HG03520 (cell line): Measurements from ENCODE around the gene COMP.

Experiments
- ATAC-seq: cut with Tn5 transposase; IDR thresholded peaks from one replicate; pipeline ENCODE4 v1.9.1; 2021; ENCODE audit warnings: mild to moderate bottlenecking, moderate library complexity; ENCODE audit not compliant: unreplicated experiment

COMP gene

DNA sequence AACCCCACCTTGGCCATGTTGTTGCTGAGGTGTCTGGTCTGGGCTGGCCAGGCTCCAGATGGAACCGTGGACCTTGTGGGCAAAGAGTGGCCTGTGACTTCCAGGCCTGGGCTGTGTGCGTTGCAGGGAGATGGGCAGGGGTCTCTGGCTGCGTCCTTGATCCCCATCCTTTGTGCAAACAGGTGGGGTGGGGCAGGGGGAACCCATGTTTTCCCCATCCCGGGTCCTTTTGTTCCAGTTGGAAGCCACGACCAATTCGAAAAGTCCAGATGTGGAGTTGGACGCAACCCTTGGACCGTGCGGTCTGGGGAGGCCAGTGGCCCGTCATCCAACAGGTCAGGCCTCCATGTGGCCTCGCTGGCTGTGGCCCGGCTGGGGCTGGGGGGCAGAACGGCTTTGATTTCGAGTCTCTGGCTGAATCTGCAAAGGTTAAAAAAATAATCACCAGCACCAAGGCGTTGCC is 13.1 kb upstream of the COMP start:
- ATAC-seq: no peak

- no peak for ATAC-seq
Observed at GRCh38 chr19:18803550-18804138, 12.5 kb upstream of the COMP start.

- no peak for ATAC-seq
Observed at GRCh38 chr19:18802354-18802753, 11.2 kb upstream of the COMP start.

DNA sequence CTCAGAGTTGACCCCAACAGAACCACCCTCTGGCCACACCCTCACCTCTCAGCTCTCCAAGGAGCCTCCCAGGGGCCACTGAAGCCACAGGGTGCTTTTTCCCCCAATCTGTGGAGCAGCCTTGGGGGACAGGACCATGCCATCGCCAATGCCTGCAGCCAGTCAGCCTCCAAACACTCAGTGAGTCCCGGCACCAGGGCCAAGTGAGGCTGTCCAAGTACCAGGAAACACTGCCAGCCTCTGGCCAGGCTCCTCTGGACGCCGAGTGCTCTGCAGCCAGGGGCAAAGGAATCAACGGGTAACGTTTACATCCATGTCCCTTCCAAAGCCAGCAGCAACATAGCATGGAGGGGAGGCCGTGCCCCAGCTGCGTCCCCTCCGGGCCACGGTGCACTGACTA is 9.5 kb upstream of the COMP start:
- no peak for ATAC-seq

DNA sequence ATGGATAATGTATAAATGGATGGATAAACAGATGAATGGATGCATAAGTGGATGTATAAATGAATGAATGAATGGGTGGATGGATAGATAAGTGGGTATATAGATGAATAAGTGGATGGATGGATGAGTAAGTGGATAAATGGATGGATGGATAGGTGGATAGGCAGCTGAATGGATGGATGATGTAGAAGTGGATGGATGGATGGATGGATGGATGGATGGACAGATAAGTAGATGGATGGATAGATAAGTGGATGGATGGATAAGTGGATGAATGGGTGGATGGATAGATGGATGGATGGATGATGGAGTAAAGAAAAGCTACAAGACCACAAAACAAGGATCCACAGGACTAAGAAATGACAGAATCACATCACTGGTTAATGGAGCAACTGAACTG is 9.0 kb upstream of the COMP start:
- ATAC-seq: no peak

DNA sequence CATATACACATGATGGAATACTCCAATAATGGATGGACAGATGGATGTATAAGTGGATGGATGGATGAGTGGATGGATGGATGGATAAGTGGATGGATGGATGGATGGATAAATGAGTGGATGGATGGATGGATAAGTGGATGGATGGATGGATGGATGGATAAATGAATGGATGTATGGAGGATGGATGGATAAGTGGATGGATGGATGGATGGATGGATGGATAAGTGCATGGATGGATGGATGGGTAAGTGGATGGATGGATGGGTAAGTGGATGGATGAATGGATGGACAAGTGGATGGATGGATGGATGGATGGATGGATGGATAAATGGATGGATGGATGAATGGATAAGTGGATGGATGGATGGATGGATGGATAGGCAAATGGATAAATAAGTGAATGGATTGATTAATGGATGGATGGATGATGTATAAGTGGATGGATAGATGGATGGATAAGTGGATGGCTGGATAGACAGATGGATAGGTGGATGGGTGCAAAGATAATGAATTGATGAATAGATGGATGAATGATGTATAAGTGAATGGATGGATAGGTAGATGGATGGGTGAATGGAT is 8.4 kb upstream of the COMP start:
- no peak for ATAC-seq

DNA sequence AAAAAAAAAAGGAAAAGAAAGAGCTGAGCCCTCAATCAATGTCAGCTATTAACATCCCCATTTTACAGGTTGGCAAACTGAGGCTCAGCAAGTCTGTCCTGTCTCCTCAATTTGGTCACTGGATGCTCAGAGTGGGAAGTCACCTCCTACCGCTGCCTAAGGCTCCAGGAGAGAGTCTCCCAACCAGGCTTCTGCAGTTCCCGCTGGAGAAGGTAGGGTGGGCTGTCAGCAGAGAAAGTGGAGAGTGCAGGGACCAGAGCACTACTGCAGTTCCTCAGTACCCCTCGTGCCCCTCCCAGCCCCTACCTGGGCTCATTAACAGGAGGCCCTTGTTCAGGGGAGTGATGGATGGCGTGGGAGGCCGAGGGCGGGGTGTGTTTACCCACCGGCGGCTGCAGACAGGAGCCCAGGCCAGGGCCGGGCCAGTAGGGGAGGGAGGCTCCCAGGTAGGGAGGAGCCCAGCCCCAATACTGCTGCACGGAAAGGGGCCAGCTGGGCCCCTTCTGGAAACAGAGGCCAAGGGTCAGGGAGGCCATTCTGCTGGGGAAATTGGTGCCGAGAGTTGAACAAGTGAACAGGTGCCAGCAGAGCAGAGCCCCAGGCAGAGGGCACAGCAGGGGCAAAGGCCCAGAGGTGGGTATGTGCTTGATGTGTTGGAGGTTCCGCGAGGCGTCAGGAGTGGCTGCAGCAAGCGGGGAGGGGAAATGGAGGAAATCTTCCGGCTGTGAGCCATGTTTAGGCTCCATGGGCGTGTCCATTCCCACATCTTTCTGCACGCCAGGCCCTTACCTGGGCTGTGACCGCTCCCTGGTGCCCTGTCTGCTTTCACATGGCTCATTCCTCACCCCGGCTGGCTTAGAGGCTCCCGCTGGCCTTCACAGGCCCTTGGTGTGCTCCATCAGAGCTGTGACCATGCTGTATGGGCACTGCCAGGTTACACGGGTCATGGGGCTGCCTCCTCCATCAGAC is 7.6 kb upstream of the COMP start:
- ATAC-seq: no peak

GRCh38 chr19:18796239-18796638 is 5.1 kb upstream of the COMP start:
- no peak for ATAC-seq

- ATAC-seq: no peak
Observed at GRCh38 chr19:18795540-18795939, 4.4 kb upstream of the COMP start.

DNA sequence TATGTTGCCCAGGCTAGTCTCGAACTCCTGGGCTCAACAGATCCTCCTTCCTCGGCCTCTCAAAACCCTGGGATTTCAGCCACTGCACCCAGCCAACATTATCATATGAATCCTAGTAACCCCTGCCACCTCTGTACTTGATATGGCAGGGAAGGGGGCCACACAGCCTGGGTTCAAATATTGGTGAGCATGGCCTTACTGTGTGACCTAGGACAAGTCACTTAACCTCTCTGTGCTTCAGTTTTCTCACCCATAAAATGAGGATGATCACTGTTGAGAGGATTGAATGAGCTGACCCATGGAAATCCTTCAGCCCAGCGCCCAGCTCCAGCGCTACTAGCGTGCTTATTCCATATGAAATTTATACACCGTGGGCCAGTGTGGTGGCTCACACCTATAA is 3.6 kb upstream of the COMP start:
- ATAC-seq: no peak

- ATAC-seq: no peak
Observed at GRCh38 chr19:18794029-18794313, 2.9 kb upstream of the COMP start.

- ATAC-seq: no peak
Observed at GRCh38 chr19:18793144-18794028, 2.3 kb upstream of the COMP start.

GRCh38 chr19:18792661-18793060 is 1.6 kb upstream of the COMP start:
- ATAC-seq: no peak

GRCh38 chr19:18791315-18791678 is 192 bp upstream of the COMP start:
- no peak for ATAC-seq

- ATAC-seq: no peak
Observed at GRCh38 chr19:18789883-18790565, 1.1 kb downstream of the COMP start.

- ATAC-seq: no peak
Observed at GRCh38 chr19:18789422-18789869, 1.7 kb downstream of the COMP start.

- no peak for ATAC-seq
Observed at GRCh38 chr19:18788529-18789421, 2.3 kb downstream of the COMP start.

DNA sequence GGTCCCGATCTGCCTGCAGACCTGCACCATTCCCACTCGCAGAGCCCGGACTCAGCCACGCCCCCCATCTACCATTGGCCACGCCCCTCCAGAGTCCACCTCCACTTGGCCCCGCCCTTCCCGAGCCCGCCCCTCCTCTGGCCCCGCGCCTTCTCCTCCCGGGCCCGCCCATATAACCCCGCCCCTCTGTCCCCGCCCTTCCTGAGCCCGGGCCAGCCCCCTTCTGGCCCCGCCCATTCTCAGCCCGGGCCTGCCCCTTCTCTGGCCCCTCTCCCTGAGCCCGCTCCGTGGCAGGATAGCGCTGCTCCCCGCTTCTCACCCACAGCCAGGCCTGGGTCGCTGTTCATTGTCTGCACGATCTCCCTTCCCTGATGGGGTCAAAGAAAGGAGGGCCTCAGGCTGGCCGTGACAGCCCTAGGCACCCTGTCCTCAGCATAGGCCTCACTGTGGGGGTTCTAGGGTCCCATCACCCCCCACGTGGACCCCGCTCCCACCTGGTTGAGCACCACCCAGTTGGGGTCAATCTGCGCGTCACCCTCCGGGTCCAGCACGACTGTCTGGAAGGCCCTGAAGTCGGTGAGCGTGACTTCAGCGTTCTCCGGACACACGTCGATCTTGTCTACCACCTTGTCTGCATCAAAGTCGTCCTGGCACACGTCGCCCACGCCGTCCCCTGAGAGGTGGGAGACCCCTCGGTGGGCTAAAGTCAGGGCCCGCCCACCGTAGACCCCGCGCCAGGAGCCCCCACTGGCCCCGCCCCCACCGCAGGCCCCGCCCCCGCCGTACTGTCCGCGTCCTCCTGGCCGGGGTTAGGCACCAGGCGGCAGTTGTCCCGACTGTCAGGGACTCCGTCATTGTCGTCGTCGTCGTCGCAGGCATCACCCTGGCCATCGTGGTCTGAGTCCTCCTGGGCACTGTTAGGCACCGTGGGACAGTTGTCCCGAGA is 5.7 kb downstream of the COMP start:
- ATAC-seq: no peak

DNA sequence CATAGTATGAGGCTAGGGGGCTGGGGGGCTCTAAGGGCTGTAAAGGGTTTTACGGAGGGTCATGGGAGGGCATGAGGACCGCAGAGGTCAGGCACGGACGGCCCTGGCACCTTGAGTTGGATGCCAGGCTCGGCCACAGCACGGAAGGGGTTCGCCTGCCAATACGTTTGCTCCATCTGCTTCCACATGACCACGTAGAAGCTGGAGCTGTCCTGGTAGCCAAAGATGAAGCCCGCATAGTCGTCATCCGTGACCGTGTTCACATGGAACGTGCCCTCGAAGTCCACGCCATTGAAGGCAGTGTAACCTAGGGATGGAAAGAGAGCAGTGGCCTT is 6.4 kb downstream of the COMP start:
- ATAC-seq: no peak
